Dendritic cell treated with granulocyte-macrophage colony-stimulating factor and Interleukin-4, amounts not matched to agents 40 ng/mL and 50 ng/mL, for 4 days (primary cell): Measurements from ENCODE around the gene LMNTD2.
A peak's percentile ranks its signal among the peaks of the same experiment; 100 is the strongest.

Source experiments
- H3K27ac Mint-ChIP-seq: one replicate; pipeline ENCODE4 v1.8.0; 2022; ENCODE audit warnings: mild to moderate bottlenecking, mixed read lengths
- H3K27me3 Mint-ChIP-seq: one replicate; pipeline ENCODE4 v1.8.0; 2022; ENCODE audit warnings: mild to moderate bottlenecking, mixed read lengths
- H3K36me3 Mint-ChIP-seq: one replicate; pipeline ENCODE4 v1.8.0; 2022; ENCODE audit warnings: low read depth, mixed read lengths
- H3K4me1 Mint-ChIP-seq: one replicate; pipeline ENCODE4 v1.8.0; 2022; ENCODE audit warnings: low read depth, mixed read lengths
- H3K4me3 Mint-ChIP-seq: one replicate; pipeline ENCODE4 v1.8.0; 2022; ENCODE audit warnings: mild to moderate bottlenecking, moderate library complexity, mixed read lengths
- H3K9me3 Mint-ChIP-seq: one replicate; pipeline ENCODE4 v1.8.0; 2022; ENCODE audit warnings: mixed read lengths
- intact Hi-C: fragments of 100-400 bp; cut with micrococcal nuclease; formaldehyde crosslinking; loops from one replicate; pipeline ENCODE4 v1.15.0; 2022

The LMNTD2 gene

GRCh38 chr11:596374-596773, 35.8 kb upstream of the LMNTD2 start:
- intact Hi-C loops, result no loop called here
- no peaks in the 10 kb centered on the region for H3K4me1 Mint-ChIP-seq
- no peak overlapping the region for H3K4me3 Mint-ChIP-seq
- H3K9me3 Mint-ChIP-seq, result no peaks in the 10 kb centered on the region
- H3K36me3 Mint-ChIP-seq, result peaks cover 100% of the 10 kb centered on the region
- H3K27ac Mint-ChIP-seq, result no peak overlapping the region
- no peaks in the 10 kb centered on the region for H3K27me3 Mint-ChIP-seq

DNA sequence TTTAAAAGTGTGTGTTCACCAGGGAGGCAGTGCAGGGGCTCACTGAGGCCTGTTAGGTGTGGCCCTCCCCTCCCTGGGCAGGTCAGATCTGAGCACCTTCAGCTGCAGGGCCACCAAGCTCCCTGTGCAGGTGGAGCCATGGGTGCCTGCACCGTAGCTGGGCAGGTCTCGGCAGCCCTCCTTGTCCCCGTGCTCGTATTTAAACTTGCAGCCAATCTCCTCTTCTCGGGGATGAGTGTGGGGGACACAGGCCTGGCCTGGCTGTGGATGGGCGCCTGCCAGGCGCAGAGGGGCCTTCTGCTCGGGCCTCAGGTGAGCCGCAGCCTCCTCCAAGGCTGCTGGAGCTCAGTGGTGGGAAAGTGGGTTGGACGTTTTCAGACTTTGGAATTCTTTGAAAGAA, 34.9 kb upstream of the LMNTD2 start:
- Mint-ChIP-seq H3K4me1 (no peaks in the 10 kb centered on the region), H3K27me3 (no peaks in the 10 kb centered on the region), H3K27ac (no peak overlapping the region), H3K9me3 (no peaks in the 10 kb centered on the region), H3K36me3 (peaks cover 100% of the 10 kb centered on the region), H3K4me3 (no peak overlapping the region)
- intact Hi-C loops, result no loop called here

- Mint-ChIP-seq H3K4me3 (no peak overlapping the region), H3K36me3 (peaks cover 100% of the 10 kb centered on the region), H3K27ac (no peak overlapping the region), H3K9me3 (no peaks in the 10 kb centered on the region), H3K4me1 (peaks cover 10% of the 10 kb centered on the region), H3K27me3 (no peaks in the 10 kb centered on the region)
- intact Hi-C loops, result no loop called here
These were observed 32.8 kb upstream of the LMNTD2 start for GRCh38 chr11:593347-593746.

- intact Hi-C loops, result no loop called here
- peaks cover 14% of the 10 kb centered on the region for H3K4me1 Mint-ChIP-seq
- no peak overlapping the region for H3K27ac Mint-ChIP-seq
- no peak overlapping the region for H3K4me3 Mint-ChIP-seq
- peaks cover 100% of the 10 kb centered on the region for H3K36me3 Mint-ChIP-seq
- H3K27me3 Mint-ChIP-seq, result no peaks in the 10 kb centered on the region
- H3K9me3 Mint-ChIP-seq, result no peaks in the 10 kb centered on the region
These were observed 32.4 kb upstream of the LMNTD2 start for GRCh38 chr11:592918-593317.

DNA sequence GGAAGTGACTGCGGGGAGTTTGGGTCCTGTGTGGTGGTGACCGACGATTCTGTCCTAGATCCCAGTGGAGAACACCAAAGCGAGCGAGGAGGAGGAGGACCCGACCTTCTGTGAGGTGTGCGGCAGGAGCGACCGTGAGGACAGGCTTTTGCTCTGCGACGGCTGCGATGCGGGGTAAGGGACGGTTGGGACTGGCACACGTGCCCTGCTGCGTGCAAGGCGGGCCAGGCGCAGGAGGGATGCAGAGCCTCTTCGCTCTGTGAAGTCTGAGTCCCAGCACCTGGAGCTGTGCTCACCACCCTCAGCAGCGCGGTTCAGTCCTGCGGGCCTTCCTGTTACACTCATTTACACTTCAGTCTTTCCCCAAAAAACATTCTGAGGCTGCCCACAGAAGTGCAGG, 32.0 kb upstream of the LMNTD2 start:
- intact Hi-C loops, result no loop called here
- no peaks in the 10 kb centered on the region for H3K9me3 Mint-ChIP-seq
- peaks cover 18% of the 10 kb centered on the region for H3K4me1 Mint-ChIP-seq
- peaks cover 100% of the 10 kb centered on the region for H3K36me3 Mint-ChIP-seq
- no peaks in the 10 kb centered on the region for H3K27me3 Mint-ChIP-seq
- H3K4me3 Mint-ChIP-seq, result no peak overlapping the region
- no peak overlapping the region for H3K27ac Mint-ChIP-seq

DNA sequence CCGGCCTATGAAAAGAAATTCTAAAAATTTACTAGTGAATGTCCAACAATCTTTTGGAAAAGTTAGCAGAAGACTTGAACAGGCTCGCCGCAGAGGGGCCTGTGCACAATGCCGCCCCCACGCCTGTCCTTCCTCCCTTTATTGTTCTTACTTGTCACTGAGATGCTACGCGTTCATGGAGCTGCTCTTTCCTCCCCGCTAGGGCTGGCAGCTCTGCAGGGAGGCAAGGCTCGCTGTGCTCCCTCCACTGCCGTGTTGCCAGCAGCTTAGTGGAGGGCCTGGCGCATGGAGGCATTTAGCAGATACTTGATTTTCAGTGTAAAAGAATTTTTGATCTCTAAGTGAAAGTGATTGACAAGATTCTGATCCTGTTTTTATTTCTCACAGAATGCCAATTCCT, 30.5 kb upstream of the LMNTD2 start:
- no peak overlapping the region for H3K4me3 Mint-ChIP-seq
- intact Hi-C loops, result no loop called here
- H3K9me3 Mint-ChIP-seq, result no peaks in the 10 kb centered on the region
- peaks cover 33% of the 10 kb centered on the region for H3K4me1 Mint-ChIP-seq
- H3K27ac Mint-ChIP-seq, result no peak overlapping the region
- H3K27me3 Mint-ChIP-seq, result no peaks in the 10 kb centered on the region
- peaks cover 100% of the 10 kb centered on the region for H3K36me3 Mint-ChIP-seq

GRCh38 chr11:589798-590197, 29.3 kb upstream of the LMNTD2 start:
- no peak overlapping the region for H3K27ac Mint-ChIP-seq
- H3K9me3 Mint-ChIP-seq, result no peaks in the 10 kb centered on the region
- no peak overlapping the region for H3K4me3 Mint-ChIP-seq
- intact Hi-C loops, result no loop called here
- peaks cover 36% of the 10 kb centered on the region for H3K4me1 Mint-ChIP-seq
- peaks cover 89% of the 10 kb centered on the region for H3K36me3 Mint-ChIP-seq
- H3K27me3 Mint-ChIP-seq, result no peaks in the 10 kb centered on the region

- Mint-ChIP-seq H3K4me1 (peaks cover 36% of the 10 kb centered on the region), H3K27ac (peak overlapping the region; percentile 89), H3K9me3 (no peaks in the 10 kb centered on the region), H3K4me3 (peak overlapping the region; percentile 59), H3K36me3 (peaks cover 89% of the 10 kb centered on the region), H3K27me3 (no peaks in the 10 kb centered on the region)
- intact Hi-C loops, result no loop called here
These were observed 27.4 kb upstream of the LMNTD2 start for GRCh38 chr11:587978-588380.

GRCh38 chr11:587546-587945, 27.0 kb upstream of the LMNTD2 start:
- Mint-ChIP-seq H3K27me3 (no peaks in the 10 kb centered on the region), H3K36me3 (peaks cover 89% of the 10 kb centered on the region), H3K4me3 (peak overlapping the region; percentile 10), H3K4me1 (peaks cover 36% of the 10 kb centered on the region), H3K27ac (peak overlapping the region; percentile 89), H3K9me3 (no peaks in the 10 kb centered on the region)
- intact Hi-C loops, result no loop called here

DNA sequence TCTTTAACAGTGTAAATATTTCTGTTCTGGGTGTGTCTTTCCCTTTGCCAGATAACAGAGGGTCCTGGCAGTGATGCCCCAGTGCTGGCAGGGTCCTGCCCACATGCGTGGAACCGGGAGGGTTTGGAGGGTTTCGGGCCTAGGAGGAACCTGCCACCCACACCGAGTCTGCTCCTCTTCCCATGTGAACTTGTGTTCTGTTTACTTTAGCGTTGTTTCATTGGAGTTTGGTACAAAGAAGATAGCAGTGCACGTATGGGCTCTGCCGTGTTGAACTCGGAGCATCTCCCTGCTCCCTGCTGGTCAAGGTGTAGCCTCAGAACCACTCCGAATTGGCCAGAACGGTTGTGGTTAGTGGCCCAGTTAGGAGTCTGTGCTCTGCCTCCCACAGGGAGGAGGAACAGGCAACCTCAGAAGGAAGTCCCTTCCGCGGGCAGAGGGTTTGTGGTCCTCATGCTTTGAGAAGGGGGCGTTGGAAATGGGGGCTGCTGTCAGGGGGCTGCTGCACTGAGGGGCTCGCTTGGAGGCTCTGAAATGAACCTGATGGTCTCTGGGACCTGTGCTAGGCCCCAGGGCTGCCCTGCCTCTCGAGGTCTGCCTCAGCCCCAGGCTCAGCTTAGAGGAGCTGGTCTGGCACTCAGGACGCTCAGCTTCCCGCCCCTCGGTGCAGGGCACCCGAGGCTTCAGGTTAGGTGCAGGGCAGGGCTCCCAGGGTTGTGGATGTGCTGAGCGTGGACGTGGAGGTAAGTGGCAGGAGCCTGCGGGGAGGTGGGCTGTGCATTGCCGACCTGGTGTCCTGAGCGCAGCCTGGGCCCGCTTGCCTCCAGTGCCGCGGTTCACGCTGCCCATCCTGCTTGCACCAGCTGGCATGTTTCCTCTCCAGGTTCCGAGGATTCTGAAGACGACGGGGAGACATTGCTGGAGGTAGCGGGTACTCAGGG, 26.1 kb upstream of the LMNTD2 start:
- Mint-ChIP-seq H3K4me1 (peaks cover 38% of the 10 kb centered on the region), H3K4me3 (peak overlapping the region; percentile 42)
- intact Hi-C loops, result no loop called here

GRCh38 chr11:584287-584686, 23.7 kb upstream of the LMNTD2 start:
- Mint-ChIP-seq H3K9me3 (no peaks in the 10 kb centered on the region), H3K4me1 (peaks cover 58% of the 10 kb centered on the region), H3K36me3 (peaks cover 77% of the 10 kb centered on the region), H3K27me3 (no peaks in the 10 kb centered on the region), H3K27ac (no peak overlapping the region), H3K4me3 (no peak overlapping the region)
- intact Hi-C loops, result no loop called here

More for the DNA sequence above, 26.1 kb upstream of the LMNTD2 start:
- Mint-ChIP-seq H3K9me3 (no peaks in the 10 kb centered on the region), H3K27me3 (no peaks in the 10 kb centered on the region), H3K36me3 (peaks cover 89% of the 10 kb centered on the region), H3K27ac (peak overlapping the region; percentile 89)

DNA sequence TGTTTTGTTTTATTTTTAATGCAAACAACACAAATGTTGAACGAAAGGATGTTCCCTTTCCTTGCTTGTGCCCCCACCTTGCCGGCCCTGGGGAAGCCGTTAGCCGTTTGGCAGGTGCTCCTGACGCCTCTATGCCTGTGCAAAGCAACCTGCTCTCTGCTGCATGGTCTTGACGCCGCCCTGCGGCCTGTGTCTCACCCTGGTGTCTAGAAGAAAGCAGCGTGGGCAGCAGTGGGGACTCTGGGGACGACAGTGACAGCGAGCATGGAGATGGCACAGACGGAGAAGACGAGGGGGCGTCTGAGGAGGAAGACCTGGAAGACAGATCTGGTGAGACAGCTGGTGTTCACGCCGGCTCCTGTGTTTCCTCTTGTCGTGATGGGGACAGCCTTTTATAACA, 21.2 kb upstream of the LMNTD2 start:
- intact Hi-C loops, result no loop called here
- Mint-ChIP-seq H3K27me3 (no peaks in the 10 kb centered on the region), H3K36me3 (peaks cover 64% of the 10 kb centered on the region), H3K9me3 (no peaks in the 10 kb centered on the region), H3K27ac (no peak overlapping the region), H3K4me3 (no peak overlapping the region), H3K4me1 (peaks cover 56% of the 10 kb centered on the region)

DNA sequence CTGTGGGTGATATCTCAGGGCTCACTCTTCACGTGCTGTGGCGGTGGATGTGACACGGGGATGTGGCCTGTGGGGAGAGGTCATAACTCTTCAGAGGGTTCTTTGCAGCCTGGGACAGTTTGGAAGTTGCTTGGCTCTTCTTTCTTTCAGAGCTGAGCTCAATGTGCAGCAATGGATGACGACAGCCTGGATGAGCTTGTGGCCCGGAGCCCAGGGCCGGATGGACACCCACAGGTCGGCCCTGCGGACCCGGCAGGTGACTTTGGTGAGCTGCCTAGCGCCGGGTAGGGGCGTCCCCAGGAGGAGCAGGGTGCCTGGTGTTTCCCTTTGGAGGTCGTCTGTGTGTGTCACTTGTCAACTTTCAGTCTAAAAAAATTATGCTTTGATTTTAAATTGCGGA, 20.8 kb upstream of the LMNTD2 start:
- H3K4me3 Mint-ChIP-seq, result no peak overlapping the region
- H3K27ac Mint-ChIP-seq, result peak overlapping the region; percentile 41
- H3K27me3 Mint-ChIP-seq, result no peaks in the 10 kb centered on the region
- H3K9me3 Mint-ChIP-seq, result no peaks in the 10 kb centered on the region
- H3K4me1 Mint-ChIP-seq, result peaks cover 51% of the 10 kb centered on the region
- intact Hi-C loops, result no loop called here
- H3K36me3 Mint-ChIP-seq, result peaks cover 61% of the 10 kb centered on the region

GRCh38 chr11:579830-580601, 19.5 kb upstream of the LMNTD2 start:
- H3K4me3 Mint-ChIP-seq, result no peak overlapping the region
- peaks cover 49% of the 10 kb centered on the region for H3K4me1 Mint-ChIP-seq
- peaks cover 62% of the 10 kb centered on the region for H3K36me3 Mint-ChIP-seq
- peaks cover 5% of the 10 kb centered on the region for H3K27me3 Mint-ChIP-seq
- H3K9me3 Mint-ChIP-seq, result no peaks in the 10 kb centered on the region
- intact Hi-C loops, result loop anchor here (5.0 kb wide), 1 partner anchor 37 kb away; the partner anchor contains the start of gene IRF7
- peak overlapping the region; percentile 9 for H3K27ac Mint-ChIP-seq
